HepG2 (cell line): ENCODE measurements around the gene DNM1. TPM values are rescaled to one million over a fixed set of nuclear protein-coding genes. Genes with fewer than 3 reads are reported as not detected.

Experiments
- AFF4 ChIP-seq: sonication (generic); formaldehyde crosslinking; IDR thresholded peaks from 2 replicates; pipeline ENCODE4 v1.4.0; 2020; ENCODE audit warnings: missing genetic modification reagents
- ARID2 ChIP-seq: sonication (generic); formaldehyde crosslinking; IDR thresholded peaks from 2 replicates; pipeline ENCODE4 v1.8.1; 2022; ENCODE audit warnings: mild to moderate bottlenecking, missing genetic modification reagents, borderline replicate concordance
- CEBPB ChIP-seq: IDR thresholded peaks from 2 replicates; pipeline ENCODE4 v1.6.1; 2011; ENCODE audit warnings: low read depth, low read length, improper control_type of control experiment, borderline replicate concordance
- IKZF1 ChIP-seq: fragments of 450-650 bp; IDR thresholded peaks from 2 replicates; pipeline ENCODE4 v1.7.1; 2016
- IRF1 ChIP-seq: sonication (generic); formaldehyde crosslinking; IDR thresholded peaks from 2 replicates; pipeline ENCODE4 v1.4.0; 2020; ENCODE audit warnings: low read depth, mild to moderate bottlenecking, missing genetic modification reagents
- JUN ChIP-seq: sonication (generic); formaldehyde crosslinking; IDR thresholded peaks from 2 replicates; pipeline ENCODE4 v1.4.0; 2020; ENCODE audit warnings: mild to moderate bottlenecking, missing genetic modification reagents
- MLXIP ChIP-seq: sonication (generic); formaldehyde crosslinking; IDR thresholded peaks from 2 replicates; pipeline ENCODE4 v1.9.0; 2021; ENCODE audit warnings: missing genetic modification reagents, borderline replicate concordance
- NCOR1 ChIP-seq: fragments of 200-600 bp; sonication (generic); IDR thresholded peaks from 2 replicates; pipeline ENCODE4 v1.7.0; 2017; ENCODE audit warnings: antibody characterized with exemption, low read length, borderline replicate concordance
- NR2C2 ChIP-seq: sonication (generic); formaldehyde crosslinking; IDR thresholded peaks from 2 replicates; pipeline ENCODE4 v1.4.0; 2020; ENCODE audit warnings: missing genetic modification reagents, mild to moderate bottlenecking, moderate library complexity, borderline replicate concordance
- NR2F1 ChIP-seq, 2 experiments: fragments of 450-650 bp in 1 of 2; formaldehyde crosslinking in 1 of 2; IDR thresholded peaks; 2 replicates each; pipeline versions ENCODE4 v1.5.0 to v1.6.1; 2016 to 2020; ENCODE audit warnings: mild to moderate bottlenecking in 1 of 2, missing compliant biosample characterization in 1 of 2, missing genetic modification reagents in 1 of 2, moderate library complexity in 1 of 2
- RARA ChIP-seq: IDR thresholded peaks from 2 replicates; pipeline ENCODE4 v1.6.1; 2016; ENCODE audit warnings: missing genetic modification reagents, missing compliant biosample characterization
- REXO4 ChIP-seq: sonication (generic); formaldehyde crosslinking; IDR thresholded peaks from 2 replicates; pipeline ENCODE4 v1.8.0; 2022; ENCODE audit warnings: missing genetic modification reagents, mild to moderate bottlenecking, borderline replicate concordance
- SMAD3 ChIP-seq: sonication (generic); formaldehyde crosslinking; IDR thresholded peaks from 2 replicates; pipeline ENCODE4 v1.4.0; 2020; ENCODE audit warnings: missing genetic modification reagents
- TBL1XR1 ChIP-seq: fragments of 150-350 bp; IDR thresholded peaks from 2 replicates; pipeline ENCODE4 v1.6.1; 2014; ENCODE audit warnings: borderline replicate concordance, low read length; ENCODE audit not compliant: partially characterized antibody
- TBP ChIP-seq: sonication (generic); formaldehyde crosslinking; IDR thresholded peaks from 2 replicates; pipeline ENCODE4 v1.5.0; 2020; ENCODE audit warnings: missing genetic modification reagents
- ZNF597 ChIP-seq: sonication (generic); formaldehyde crosslinking; IDR thresholded peaks from 2 replicates; pipeline ENCODE4 v1.5.0; 2020; ENCODE audit warnings: missing genetic modification reagents
- ZNF7 ChIP-seq: IDR thresholded peaks from 2 replicates; pipeline ENCODE4 v1.6.1; 2016; ENCODE audit warnings: missing biosample characterization, missing genetic modification reagents
- ZNF816 ChIP-seq: sonication (generic); formaldehyde crosslinking; IDR thresholded peaks from 2 replicates; pipeline ENCODE4 v1.8.0; 2022; ENCODE audit warnings: missing genetic modification reagents, mild to moderate bottlenecking, borderline replicate concordance
- polyA plus RNA-seq, 8 experiments: library from polyadenylated mRNA; depleted of rRNA in 3 of 8; stranded (reverse) in 7 of 8; unstranded in 1 of 8; fragments of >200 nt; fragmentation: Illumina TruSeq in 4 of 8; extraction: Trizol in 4 of 8; gene quantifications; 2 replicates each; pipeline versions ENCODE4 v1.2.1 to v1.2.3, GENCODE V29; 2011 to 2016; ENCODE audit warnings: low read depth in 4 of 8, missing spikeins in 1 of 8, mixed read lengths in 1 of 8; ENCODE audit not compliant: insufficient read depth in 1 of 8
- total RNA-seq, 5 experiments: library from RNA; depleted of rRNA; stranded (reverse); fragments of >200 nt; fragmentation: Illumina TruSeq; extraction: Trizol; gene quantifications; 2 replicates each; pipeline ENCODE4 v1.2.3, GENCODE V29; 2016; ENCODE audit warnings: low read depth in 1 of 5

DNM1 gene
- total and polyA plus RNA-seq, 2 of the 13 experiments (the other 11 are each of a cell fraction or from before 2014, with no cell fraction given) = 0.13 to 0.58 TPM

GRCh38 chr9:128296340-128297220 lies 93.4 kb downstream of the DNM1 start (continued):
- no peak for TF ChIP-seq TBP (CRISPR knock-in tag)
- 0 out of 2 replicates have a peak, but pooled peaks have one; percentile 10 for TF ChIP-seq SMAD3
- no peak for TF ChIP-seq IRF1
- no peak for TF ChIP-seq MLXIP (CRISPR knock-in tag)
- TF ChIP-seq TBL1XR1 = no peak
- no peak for TF ChIP-seq ARID2
- TF ChIP-seq RARA = peak; percentile 77
- TF ChIP-seq NR2F1 (CRISPR knock-in tag; IDR thresholded peaks at IDR 0.05) = peak; percentile 15 to 57; a peak in 2 of 4 replicates
- TF ChIP-seq REXO4 (CRISPR knock-in tag) = no peak
- TF ChIP-seq JUN (CRISPR knock-in tag) = no peak
- no peak for TF ChIP-seq NCOR1
- TF ChIP-seq AFF4 (CRISPR knock-in tag) = no peak
- TF ChIP-seq NR2C2 = peak; percentile 65
- TF ChIP-seq ZNF7 (CRISPR knock-in tag) = no peak
- TF ChIP-seq IKZF1 = no peak
- peak; percentile 51; the same call in 1 of the 2 replicates for TF ChIP-seq CEBPB
- TF ChIP-seq ZNF816 = no peak
- no peak for TF ChIP-seq ZNF597 (CRISPR knock-in tag)
